NCI-H187 treated with DMSO at 0.1 percent for 48 hours (cell line): ENCODE measurements around the gene BTBD7.
"Not testable (repeated sequence)": the region's sequence is repeated elsewhere in the genome, so short reads cannot be mapped to it uniquely, and the experiment has no call there.

Source experiments
- DNase-seq: peaks from one replicate; lab custom pipeline; 2025; lab: John Stamatoyannopoulos, UW

Gene BTBD7

GRCh38 chr14:93246534-93246933, 86.3 kb downstream of the BTBD7 start:
- DNase-seq = no peak

GRCh38 chr14:93245764-93246420, 86.9 kb downstream of the BTBD7 start:
- no peak for DNase-seq

- no peak for DNase-seq
Observed at GRCh38 chr14:93240678-93241000, 92.2 kb downstream of the BTBD7 start.

- no peak for DNase-seq
Observed at GRCh38 chr14:93239869-93240677, 92.8 kb downstream of the BTBD7 start.

GRCh38 chr14:93234798-93235197, 98.0 kb downstream of the BTBD7 start:
- DNase-seq = no peak

- not testable (repeated sequence) for DNase-seq
Observed at GRCh38 chr14:93233078-93233477, 99.8 kb downstream of the BTBD7 start.

- no peak for DNase-seq
Observed at GRCh38 chr14:93232159-93232558, 100.7 kb downstream of the BTBD7 start.

GRCh38 chr14:93231129-93231979, 101.5 kb downstream of the BTBD7 start:
- no peak for DNase-seq

GRCh38 chr14:93230539-93230938, 102.3 kb downstream of the BTBD7 start:
- no peak for DNase-seq

GRCh38 chr14:93228550-93228949, 104.3 kb downstream of the BTBD7 start:
- DNase-seq = no peak

- no peak for DNase-seq
Observed at GRCh38 chr14:93223565-93223964, 109.3 kb downstream of the BTBD7 start.

GRCh38 chr14:93220509-93220908, 112.3 kb downstream of the BTBD7 start:
- DNase-seq = no peak

- no peak for DNase-seq
Observed at GRCh38 chr14:93219103-93219726, 113.6 kb downstream of the BTBD7 start.

GRCh38 chr14:93214598-93214997, 118.2 kb downstream of the BTBD7 start:
- DNase-seq = no peak

GRCh38 chr14:93212432-93212831, 120.4 kb downstream of the BTBD7 start:
- no peak for DNase-seq

GRCh38 chr14:93207468-93208308, 125.1 kb downstream of the BTBD7 start:
- DNase-seq = no peak

- peak; percentile 96 for DNase-seq
Observed at GRCh38 chr14:93206793-93207467, 125.9 kb downstream of the BTBD7 start, which contains the start of the genes GON7 and UBR7. Gene GON7, minus strand, starts transcription at chr14:93207065. Its CDS starts 28 bp downstream, at chr14:93207037. Gene UBR7, plus strand, starts transcription at chr14:93207256. Its CDS starts 36 bp downstream, at chr14:93207292.

GRCh38 chr14:93201155-93201704, 131.6 kb downstream of the BTBD7 start:
- DNase-seq = no peak

GRCh38 chr14:93200553-93200952, 132.3 kb downstream of the BTBD7 start:
- DNase-seq = no peak

GRCh38 chr14:93199031-93199430, 133.8 kb downstream of the BTBD7 start:
- DNase-seq = no peak
